EH (cell line): ENCODE results near the gene MORC1.
A peak's percentile ranks its signal among the peaks of the same experiment; 100 is the strongest.

Experiments
- DNase-seq: peaks from one replicate; pipeline ENCODE4 v3.0.0-alpha.2; 2015; ENCODE audit warnings: low read depth

MORC1 gene

DNA sequence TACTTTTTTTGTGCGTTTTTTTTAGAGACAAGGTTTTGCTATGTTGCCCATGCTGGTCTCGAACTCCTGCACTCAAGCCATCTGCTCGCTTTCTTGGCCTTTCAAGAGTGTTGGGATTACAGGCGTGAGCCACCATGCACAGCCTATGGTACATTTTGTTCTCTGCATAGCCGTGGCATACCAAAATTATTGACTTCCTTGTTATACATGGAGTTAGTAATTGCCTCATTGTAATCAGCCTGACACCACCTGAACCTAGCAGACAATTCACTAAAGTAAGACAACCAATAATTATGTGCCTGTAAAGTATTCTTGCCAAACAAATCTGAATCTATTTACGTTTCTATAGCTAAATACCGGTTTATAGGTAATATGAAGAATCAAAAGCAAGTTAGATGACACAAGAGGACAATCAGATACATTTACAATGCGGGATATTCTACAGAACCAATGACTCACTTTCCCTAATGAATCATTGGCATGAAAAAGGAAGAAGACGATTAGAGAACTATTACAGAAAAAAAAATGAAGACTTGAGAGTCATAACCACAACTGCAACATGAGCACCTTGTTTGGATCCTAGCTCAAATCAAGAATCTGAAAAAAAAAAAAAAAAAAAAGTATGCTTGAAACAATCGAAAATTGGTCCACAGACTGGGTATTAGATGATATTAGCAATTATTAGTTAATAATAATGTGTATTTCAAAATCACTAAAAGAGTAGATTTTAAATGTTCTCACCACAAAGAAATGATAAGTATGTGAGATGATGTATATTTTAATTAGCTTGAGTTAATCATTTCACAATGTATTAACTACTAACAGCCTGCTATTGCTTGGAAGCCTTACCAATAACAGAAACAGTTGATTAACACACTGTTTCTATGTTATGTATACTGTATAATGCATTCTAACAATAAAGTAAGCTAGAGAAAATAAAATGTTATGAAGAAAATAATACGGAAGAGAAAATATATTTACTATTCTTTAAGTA is 171.3 kb downstream of the MORC1 start:
- no peak for DNase-seq

GRCh38 chr3:108940568-108941263 is 177.2 kb downstream of the MORC1 start:
- DNase-seq: no peak

DNA sequence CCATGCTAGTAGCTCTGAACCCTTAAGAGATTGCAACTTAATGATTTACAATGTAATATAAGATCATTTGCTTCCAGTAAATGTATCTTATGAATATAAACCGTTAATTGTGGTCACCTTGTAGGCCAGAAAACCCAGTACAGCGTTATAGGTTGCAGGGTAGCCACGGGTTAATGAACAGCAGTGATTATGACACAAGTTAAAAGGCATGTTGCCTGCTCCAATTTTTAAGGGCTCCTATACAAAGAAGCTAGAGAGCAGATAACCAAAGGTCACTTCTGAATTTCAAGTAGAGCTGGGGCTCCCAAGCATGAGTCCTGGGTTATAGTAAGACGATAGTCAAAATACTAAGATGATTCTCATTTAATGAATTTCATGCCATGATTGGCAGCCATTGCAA is 177.8 kb downstream of the MORC1 start:
- DNase-seq: no peak

- DNase-seq: no peak
Measured at GRCh38 chr3:108936924-108937689, 180.8 kb downstream of the MORC1 start.

- DNase-seq: no peak
Measured at GRCh38 chr3:108931035-108931434, 186.9 kb downstream of the MORC1 start.

GRCh38 chr3:108918866-108919265 is 199.1 kb downstream of the MORC1 start:
- no peak for DNase-seq

- peak; percentile 64 for DNase-seq
Measured at GRCh38 chr3:108914774-108915641, 202.9 kb downstream of the MORC1 start.

DNA sequence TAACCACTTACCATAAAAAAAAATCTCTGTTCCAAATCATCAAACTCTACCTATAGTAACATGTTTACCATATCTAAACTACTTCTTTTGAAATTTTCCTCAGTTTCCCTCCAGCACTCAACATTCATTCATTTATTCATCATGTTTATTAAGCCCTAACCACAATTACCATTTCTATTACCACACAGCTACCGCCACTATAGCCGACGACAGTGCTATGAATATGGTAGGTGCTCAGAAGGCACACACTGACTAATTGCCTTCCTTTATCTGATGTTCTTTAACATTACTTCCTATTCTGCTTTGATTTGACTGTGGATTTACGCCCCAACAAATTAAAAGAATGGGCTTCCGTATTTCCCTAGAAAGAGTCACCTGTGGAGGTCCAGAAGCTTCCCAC is 208.1 kb downstream of the MORC1 start:
- DNase-seq: no peak
